Smooth muscle cell (in vitro differentiated cells): Measurements from ENCODE around the gene PI4KA. TPM values are rescaled to one million over a fixed set of nuclear protein-coding genes. Genes with fewer than 3 reads are reported as not detected.
"Not testable (repeated sequence)": the region's sequence is repeated elsewhere in the genome, so short reads cannot be mapped to it uniquely, and the experiment has no call there.

Experiments used
- DNase-seq: peaks from one replicate; lab custom pipeline; 2025; ENCODE audit not compliant: unreplicated experiment; lab: John Stamatoyannopoulos, UW
- H2AFZ ChIP-seq: fragments of 200-600 bp; sonication (generic); 2 replicates; pipeline ENCODE4 v1.6.0; 2016; ENCODE audit warnings: antibody characterized with exemption, low read depth, mild to moderate bottlenecking
- H3F3A ChIP-seq: fragments of 200-600 bp; sonication (generic); 2 replicates; pipeline ENCODE4 v1.6.0; 2017; ENCODE audit warnings: antibody characterized with exemption, low read depth
- H3K27ac ChIP-seq: fragments of 200-600 bp; sonication (generic); 2 replicates; pipeline ENCODE4 v1.5.1; 2016; ENCODE audit warnings: low read depth, mild to moderate bottlenecking
- H3K27me3 ChIP-seq: fragments of 200-600 bp; sonication (generic); 2 replicates; pipeline ENCODE4 v1.6.1; 2016; ENCODE audit warnings: low read depth, mild to moderate bottlenecking
- H3K36me3 ChIP-seq: fragments of 200-600 bp; sonication (generic); 2 replicates; pipeline ENCODE4 v1.5.1; 2016; ENCODE audit warnings: low read depth
- H3K4me1 ChIP-seq: fragments of 200-600 bp; sonication (generic); 2 replicates; pipeline ENCODE4 v1.5.1; 2016; ENCODE audit warnings: low read depth
- H3K4me2 ChIP-seq: fragments of 200-600 bp; sonication (generic); 2 replicates; pipeline ENCODE4 v1.6.0; 2016; ENCODE audit warnings: mild to moderate bottlenecking
- H3K4me3 ChIP-seq: fragments of 200-600 bp; sonication (generic); 2 replicates; pipeline ENCODE4 v1.5.1; 2016; ENCODE audit warnings: mild to moderate bottlenecking
- H3K79me2 ChIP-seq: fragments of 200-600 bp; sonication (generic); 2 replicates; pipeline ENCODE4 v1.6.0; 2016; ENCODE audit warnings: low read depth, mild to moderate bottlenecking
- H3K9ac ChIP-seq: fragments of 200-600 bp; sonication (generic); 2 replicates; pipeline ENCODE4 v1.6.0; 2016; ENCODE audit warnings: low read depth
- H3K9me3 ChIP-seq: fragments of 200-600 bp; sonication (generic); replicated peaks from 2 replicates; pipeline ENCODE4 v1.5.1; 2016; ENCODE audit warnings: low read depth
- H4K20me1 ChIP-seq: fragments of 200-600 bp; sonication (generic); 2 replicates; pipeline ENCODE4 v1.6.0; 2016; ENCODE audit warnings: low read depth
- WGBS: methylation state at CpG from one replicate; pipeline ENCODE4 v1.1.7; 2016; ENCODE audit warnings: low lambda C conversion rate; 5-methylcytosine and 5-hydroxymethylcytosine counted together
- polyA plus RNA-seq: library from polyadenylated mRNA; unstranded; fragments of >200 nt; fragmentation: Nextera tagmentation; extraction: Ambion mirVana; gene quantifications from 2 replicates; pipeline ENCODE4 v1.2.1, GENCODE V29; 2016
- total RNA-seq: library from RNA; depleted of rRNA; stranded (reverse); fragments of >200 nt; gene quantifications from 2 replicates; pipeline ENCODE4 v1.2.3, GENCODE V29; 2014
- TF ChIP-seq, protein P1 (sequence below): fragments of 200-600 bp; sonication (generic); IDR thresholded peaks from 2 replicates; pipeline ENCODE4 v1.5.1; 2017; ENCODE audit warnings: borderline replicate concordance, mild to moderate bottlenecking, antibody characterized with exemption; ENCODE audit not compliant: insufficient read depth, poor library complexity, severe bottlenecking

The PI4KA gene
- total and polyA plus RNA-seq, 2 experiments from 2014 or later: 23.5 to 33.2 TPM

DNA sequence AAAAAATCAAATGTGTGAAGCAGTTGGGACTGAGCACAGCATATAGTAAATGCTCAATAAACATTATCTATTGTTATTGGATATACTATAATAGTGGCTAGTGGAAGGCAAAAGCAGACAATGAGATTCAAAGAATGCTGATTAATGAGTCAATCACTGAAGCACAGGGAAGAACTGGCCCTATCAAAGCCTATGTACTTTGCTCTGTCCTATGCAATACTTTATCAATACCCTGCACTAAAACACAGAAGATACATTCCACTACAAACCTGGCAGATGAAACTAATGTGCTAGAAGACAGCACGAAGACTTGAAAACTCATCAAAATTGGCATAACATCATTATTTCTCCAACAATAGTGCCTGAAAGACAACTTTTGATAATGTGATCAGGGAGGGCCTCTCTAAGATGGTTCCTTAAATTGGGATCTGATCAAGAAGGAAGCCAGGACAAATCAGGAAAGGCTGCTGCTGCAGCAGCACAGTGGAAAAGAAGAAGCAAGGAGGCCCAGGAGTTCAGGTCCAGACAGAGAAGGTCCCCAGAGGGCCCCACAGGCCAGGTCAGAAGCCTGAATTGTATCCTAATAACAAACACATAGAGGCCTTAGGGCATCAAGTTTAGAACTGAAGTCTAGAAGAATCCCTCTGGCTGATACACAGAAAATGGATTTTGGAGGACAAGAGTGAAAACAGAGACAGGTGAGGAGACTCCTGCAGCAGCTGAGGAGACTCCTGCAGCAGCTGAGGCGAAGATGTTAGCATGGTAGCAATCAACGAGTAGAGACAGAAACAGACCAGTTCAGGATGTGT lies 18.6 kb downstream of the PI4KA start:
- H3K27ac ChIP-seq: no peak overlapping the region
- peaks cover 51% of the 10 kb centered on the region for H3K79me2 ChIP-seq
- H3K4me1 ChIP-seq: no peaks in the 10 kb centered on the region
- no peaks in the 10 kb centered on the region for H3K36me3 ChIP-seq
- peaks cover 62% of the 10 kb centered on the region for H4K20me1 ChIP-seq
- no peak overlapping the region for H3K9ac ChIP-seq
- H3K4me2 ChIP-seq: no peak overlapping the region
- H3K27me3 ChIP-seq: no peaks in the 10 kb centered on the region
- H3F3A ChIP-seq: no peaks in the 10 kb centered on the region
- no peak overlapping the region for H2AFZ ChIP-seq
- H3K4me3 ChIP-seq: no peak overlapping the region
- H3K9me3 ChIP-seq: no peaks in the 10 kb centered on the region
- 82% methylated on average over 3 of the region's 3 CpGs for WGBS
- no peak for DNase-seq
- TF ChIP-seq, protein P1, sequence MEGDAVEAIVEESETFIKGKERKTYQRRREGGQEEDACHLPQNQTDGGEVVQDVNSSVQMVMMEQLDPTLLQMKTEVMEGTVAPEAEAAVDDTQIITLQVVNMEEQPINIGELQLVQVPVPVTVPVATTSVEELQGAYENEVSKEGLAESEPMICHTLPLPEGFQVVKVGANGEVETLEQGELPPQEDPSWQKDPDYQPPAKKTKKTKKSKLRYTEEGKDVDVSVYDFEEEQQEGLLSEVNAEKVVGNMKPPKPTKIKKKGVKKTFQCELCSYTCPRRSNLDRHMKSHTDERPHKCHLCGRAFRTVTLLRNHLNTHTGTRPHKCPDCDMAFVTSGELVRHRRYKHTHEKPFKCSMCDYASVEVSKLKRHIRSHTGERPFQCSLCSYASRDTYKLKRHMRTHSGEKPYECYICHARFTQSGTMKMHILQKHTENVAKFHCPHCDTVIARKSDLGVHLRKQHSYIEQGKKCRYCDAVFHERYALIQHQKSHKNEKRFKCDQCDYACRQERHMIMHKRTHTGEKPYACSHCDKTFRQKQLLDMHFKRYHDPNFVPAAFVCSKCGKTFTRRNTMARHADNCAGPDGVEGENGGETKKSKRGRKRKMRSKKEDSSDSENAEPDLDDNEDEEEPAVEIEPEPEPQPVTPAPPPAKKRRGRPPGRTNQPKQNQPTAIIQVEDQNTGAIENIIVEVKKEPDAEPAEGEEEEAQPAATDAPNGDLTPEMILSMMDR: no peak

DNA sequence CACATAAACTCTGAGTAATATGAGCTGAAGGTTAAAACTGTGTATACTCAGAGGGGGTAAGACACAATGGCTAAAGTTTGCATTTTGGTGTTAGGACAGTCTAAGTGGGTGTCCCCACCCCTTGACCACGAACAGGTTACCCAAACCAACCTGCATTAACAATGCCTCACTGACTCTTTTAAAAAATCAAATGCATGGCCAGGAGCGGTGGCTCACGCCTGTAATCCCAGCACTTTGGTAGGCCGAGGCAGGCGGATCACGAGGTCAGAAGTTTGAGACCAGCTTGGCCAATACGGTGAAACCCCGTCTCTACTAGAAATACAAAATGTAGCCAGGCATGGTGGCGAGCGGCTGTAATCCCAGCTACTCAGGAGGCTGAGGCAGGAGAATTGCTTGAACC lies 19.3 kb downstream of the PI4KA start:
- H3K27me3 ChIP-seq, H3K4me2 ChIP-seq, DNase-seq, H3K27ac ChIP-seq, H3K36me3 ChIP-seq, H3K9me3 ChIP-seq, H2AFZ ChIP-seq, H3K4me1 ChIP-seq, H3K4me3 ChIP-seq, H3F3A ChIP-seq, H3K9ac ChIP-seq: not testable (repeated sequence)
- peaks cover 45% of the 10 kb centered on the region for H3K79me2 ChIP-seq
- H4K20me1 ChIP-seq: peaks cover 55% of the 10 kb centered on the region
- 98% methylated on average over 10 of the region's 10 CpGs for WGBS

DNA sequence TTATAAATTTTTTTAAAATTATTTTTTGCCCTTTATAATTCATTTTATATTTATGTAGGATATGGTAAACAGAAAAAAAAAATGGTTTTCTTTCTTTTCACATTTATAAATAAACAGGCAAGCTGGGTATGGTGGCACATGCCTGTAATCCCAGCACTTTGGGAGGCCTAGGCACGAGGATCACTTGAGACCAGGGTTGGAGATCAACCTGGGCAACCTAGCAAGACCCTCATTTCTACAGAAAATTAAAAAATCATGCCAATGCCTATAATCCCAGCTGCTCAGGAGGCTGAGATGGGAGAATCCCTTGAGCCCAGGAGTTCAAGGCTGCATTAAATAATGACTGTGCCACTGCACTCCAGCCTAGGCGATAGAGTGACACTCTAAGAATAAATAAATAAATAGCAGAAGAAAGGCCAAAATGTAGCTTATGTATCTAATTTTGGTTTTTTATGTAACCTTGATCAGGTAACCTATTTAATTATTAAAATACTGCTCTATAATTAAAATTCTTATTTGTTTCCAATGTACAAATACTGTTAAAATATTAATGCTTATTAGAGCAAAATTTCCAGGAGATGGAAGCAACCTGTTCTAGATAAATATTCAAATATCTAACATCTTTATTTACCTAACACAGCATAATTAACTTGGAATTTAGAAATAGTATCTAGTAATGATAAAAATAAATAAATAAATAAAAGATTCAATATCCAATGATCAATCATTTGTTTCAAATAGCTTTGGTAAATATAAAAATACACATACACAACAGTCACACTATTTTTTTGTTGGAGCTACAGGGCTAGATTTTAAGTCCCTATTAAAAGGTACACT lies 21.4 kb downstream of the PI4KA start:
- no peak overlapping the region for H2AFZ ChIP-seq
- no peaks in the 10 kb centered on the region for H3F3A ChIP-seq
- no peak overlapping the region for H3K4me2 ChIP-seq
- H3K4me1 ChIP-seq: no peaks in the 10 kb centered on the region
- no peaks in the 10 kb centered on the region for H3K27me3 ChIP-seq
- no peaks in the 10 kb centered on the region for H3K36me3 ChIP-seq
- no peaks in the 10 kb centered on the region for H3K9me3 ChIP-seq
- TF ChIP-seq, protein P1: no peak
- DNase-seq: no peak
- H3K9ac ChIP-seq: no peak overlapping the region
- peaks cover 37% of the 10 kb centered on the region for H4K20me1 ChIP-seq
- H3K27ac ChIP-seq: no peak overlapping the region
- peaks cover 35% of the 10 kb centered on the region for H3K79me2 ChIP-seq
- H3K4me3 ChIP-seq: no peak overlapping the region
- WGBS: 97% methylated on average over 2 of the region's 2 CpGs

DNA sequence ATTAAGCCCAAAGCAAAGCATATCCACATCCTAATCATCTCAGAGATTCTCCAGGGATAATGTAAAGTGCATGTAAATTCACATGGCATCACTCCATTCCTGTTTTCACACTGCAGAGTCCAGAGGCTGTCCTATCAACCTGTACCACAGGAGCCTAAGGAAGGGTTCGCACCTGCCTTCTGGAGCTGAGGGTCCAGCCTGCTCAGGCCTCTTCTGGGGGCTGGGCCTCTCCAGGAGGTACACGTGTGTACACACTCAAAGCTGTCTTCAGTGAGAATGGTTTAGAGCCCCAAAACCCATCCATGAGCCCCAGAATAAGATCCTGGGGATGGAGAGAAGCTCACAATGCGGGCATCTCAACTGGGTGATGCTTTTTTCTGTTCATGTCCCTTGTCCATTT lies 23.9 kb downstream of the PI4KA start:
- H3K27me3 ChIP-seq: no peaks in the 10 kb centered on the region
- no peaks in the 10 kb centered on the region for H3F3A ChIP-seq
- no peaks in the 10 kb centered on the region for H3K4me1 ChIP-seq
- 98% methylated on average over 3 of the region's 3 CpGs for WGBS
- no peak overlapping the region for H3K27ac ChIP-seq
- DNase-seq: no peak
- H3K79me2 ChIP-seq: peaks cover 20% of the 10 kb centered on the region
- TF ChIP-seq, protein P1: no peak
- peaks cover 4% of the 10 kb centered on the region for H3K36me3 ChIP-seq
- H2AFZ ChIP-seq: no peak overlapping the region
- no peak overlapping the region for H3K4me2 ChIP-seq
- H3K4me3 ChIP-seq: no peak overlapping the region
- no peak overlapping the region for H3K9ac ChIP-seq
- H4K20me1 ChIP-seq: peaks cover 12% of the 10 kb centered on the region
- H3K9me3 ChIP-seq: no peaks in the 10 kb centered on the region
